Esophagus squamous epithelium (tissue), 4 donors: ENCODE measurements around the gene CHDH.

Experiments used
- CTCF ChIP-seq, 6 experiments: fragments of 450-650 bp in 4 of 6; fragments of 200-600 bp in 2 of 6; sonication (generic) in 2 of 6; IDR thresholded peaks; one replicate each; pipeline ENCODE4 v1.5.1; 2016 to 2019; ENCODE audit warnings: antibody characterized with exemption in 6 of 6, mild to moderate bottlenecking in 4 of 6, moderate library complexity in 4 of 6
- POLR2A ChIP-seq, 4 donors: fragments of 450-650 bp; IDR thresholded peaks; one replicate each; pipeline ENCODE4 v1.6.1; 2017; ENCODE audit warnings: antibody characterized with exemption in 4 of 4, mild to moderate bottlenecking in 4 of 4, moderate library complexity in 3 of 4

GRCh38 chr3:53804697-53805462, 41.3 kb downstream of the CHDH start:
- TF ChIP-seq CTCF (IDR thresholded peaks at IDR 0.05) (no peak), POLR2A (IDR thresholded peaks at IDR 0.05) (no peak)
